Fibroblast of gingiva (primary cell): ENCODE results near the gene ELFN1.

ENCODE experiments used
- DNase-seq: peaks from one replicate; pipeline ENCODE4 v3.0.0-alpha.2; 2011; ENCODE audit warnings: low read depth

The ELFN1 gene

DNA sequence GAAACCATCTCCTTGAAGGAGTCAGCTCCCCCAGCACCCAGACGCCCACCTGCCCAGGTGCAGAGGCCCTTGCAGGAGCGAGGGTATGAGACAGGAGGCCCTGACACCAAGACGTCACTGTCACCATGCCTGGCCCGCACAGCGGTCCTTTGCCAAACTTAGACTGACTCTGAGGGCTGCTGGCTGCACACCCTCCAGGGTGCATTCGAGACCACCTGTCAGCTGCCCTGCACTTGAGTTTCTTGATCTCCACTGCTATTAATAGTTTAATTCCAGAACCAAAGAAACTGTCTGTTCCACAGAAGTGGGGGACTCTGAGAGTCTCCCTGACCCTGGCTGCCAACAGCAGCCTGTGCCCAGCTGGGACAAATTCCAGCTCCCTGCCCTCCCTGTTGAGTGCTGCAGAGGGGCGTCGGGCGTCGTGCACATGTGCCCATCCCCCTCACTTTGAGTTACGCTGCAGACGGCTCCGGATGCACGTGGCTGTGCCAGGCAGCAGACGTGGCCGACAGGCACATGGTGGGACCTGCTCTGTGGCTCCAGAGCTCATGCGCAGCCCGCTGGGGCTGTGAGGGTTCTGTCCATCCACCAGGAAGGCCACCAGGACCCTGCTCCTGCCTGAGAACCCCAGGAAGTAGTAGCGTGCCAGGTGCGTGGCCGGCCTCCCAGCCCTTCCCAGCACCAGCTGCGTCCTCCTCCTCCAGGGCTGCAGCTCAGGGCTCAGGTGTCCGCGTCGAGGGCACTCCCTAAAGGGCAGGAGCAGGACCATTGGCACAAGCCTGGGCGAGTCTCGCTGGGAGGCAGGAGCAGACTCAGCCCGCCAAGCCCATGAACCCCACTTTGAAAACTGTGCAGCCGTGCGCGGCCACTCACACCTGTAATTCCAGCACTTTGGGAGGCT, 24.8 kb downstream of the ELFN1 start:
- no peak for DNase-seq

DNA sequence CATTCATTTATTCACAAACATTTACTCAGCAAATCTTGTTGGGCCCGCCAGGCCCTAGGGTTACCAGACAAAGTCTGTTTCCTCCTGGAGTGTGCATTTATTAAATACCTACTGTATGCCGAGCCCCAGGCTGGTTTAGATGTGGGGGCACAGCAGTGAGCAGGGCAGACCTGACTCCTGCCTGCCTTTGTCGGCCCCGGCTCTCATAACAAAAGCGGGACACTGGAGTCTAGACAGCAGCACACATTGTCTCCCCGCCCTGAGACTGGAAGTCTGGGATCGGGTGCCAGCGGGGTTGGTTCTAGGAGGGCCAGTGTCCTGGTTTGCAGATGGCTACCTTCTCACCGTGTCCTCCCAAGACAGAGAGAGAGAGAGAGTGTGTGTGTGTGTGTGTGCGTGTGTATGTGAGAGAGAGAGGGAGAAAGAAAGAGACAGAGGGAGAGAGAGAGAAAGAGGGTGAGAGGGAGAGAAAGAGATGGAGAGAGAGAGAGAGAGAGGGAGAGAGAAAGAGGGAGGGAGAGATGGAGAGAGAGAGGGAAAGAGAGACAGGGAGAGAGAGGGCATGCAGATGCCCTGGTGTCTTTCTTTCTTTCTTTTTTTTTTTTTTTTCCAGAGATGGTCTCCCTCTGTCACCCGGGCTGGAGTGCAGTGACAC, 25.9 kb downstream of the ELFN1 start:
- DNase-seq, result no peak

DNA sequence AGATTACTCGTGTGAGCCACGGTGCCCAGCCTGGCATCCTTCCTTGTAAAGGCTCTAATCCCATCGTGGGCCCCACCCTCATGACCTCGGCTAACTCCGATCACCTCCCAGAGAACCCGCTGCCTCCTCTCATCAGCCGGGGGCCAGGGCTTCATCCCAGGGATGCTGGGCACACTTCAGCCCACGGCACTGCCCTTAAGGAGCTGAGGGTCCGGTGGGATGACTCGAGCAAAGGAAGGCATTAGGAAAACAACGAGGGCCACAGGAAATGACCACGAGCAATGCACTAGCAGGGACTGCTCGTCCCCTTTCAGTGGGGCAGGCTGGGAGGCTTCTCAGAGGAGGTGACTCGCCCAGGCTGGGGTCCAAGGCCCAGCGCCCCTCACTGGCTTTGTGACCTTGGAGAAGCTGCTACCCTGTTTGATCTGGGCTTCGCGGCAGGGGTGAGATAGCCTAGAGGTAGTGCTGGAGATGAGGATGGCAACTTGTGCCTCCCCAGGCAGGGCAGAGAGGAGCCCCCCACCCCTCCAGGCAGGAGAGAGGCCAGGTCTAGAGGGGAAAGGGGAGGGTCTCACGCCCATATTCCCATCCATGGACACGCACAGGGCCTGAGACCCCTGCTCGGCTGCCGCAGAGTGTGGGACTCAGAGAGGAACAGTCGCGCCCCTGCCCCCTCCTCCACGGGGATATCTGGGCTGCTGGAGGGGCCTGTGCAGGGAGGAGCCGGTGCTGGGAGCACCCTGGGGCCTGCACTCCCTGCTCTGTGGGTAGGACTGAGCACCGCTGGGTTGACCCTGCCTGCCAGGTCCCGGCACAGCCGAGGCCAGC, 26.8 kb downstream of the ELFN1 start:
- DNase-seq, result no peak

DNA sequence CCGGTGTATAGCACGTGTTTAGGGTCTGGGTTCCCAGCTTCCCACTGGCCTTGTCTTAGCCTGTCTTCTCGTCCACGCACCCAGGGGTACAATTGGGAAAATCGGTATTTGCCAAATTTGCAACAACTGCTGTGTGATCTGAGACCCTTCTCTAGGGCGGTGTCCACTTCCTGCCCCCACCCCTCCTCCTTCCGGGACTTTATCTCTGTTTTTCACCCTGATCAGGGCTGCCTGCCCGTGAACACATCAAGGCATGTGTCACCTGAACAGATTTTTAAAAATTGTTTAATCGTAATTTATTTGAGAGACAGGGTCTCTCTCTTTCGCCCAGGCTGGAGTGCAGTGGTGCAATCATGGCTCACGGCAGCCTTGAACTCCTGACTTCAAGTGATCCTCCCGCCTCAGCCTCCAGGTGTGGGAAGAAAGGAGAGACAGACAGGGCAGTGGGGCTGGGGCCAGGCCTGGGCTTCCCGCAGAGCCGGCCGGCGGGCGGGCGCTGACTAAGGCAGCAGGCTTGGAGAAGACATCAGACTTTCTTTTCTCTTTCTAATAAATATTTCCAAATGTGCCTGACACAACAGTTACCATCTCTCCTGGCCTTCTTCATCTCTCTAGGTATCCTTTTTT, 27.5 kb downstream of the ELFN1 start:
- DNase-seq, result no peak

DNA sequence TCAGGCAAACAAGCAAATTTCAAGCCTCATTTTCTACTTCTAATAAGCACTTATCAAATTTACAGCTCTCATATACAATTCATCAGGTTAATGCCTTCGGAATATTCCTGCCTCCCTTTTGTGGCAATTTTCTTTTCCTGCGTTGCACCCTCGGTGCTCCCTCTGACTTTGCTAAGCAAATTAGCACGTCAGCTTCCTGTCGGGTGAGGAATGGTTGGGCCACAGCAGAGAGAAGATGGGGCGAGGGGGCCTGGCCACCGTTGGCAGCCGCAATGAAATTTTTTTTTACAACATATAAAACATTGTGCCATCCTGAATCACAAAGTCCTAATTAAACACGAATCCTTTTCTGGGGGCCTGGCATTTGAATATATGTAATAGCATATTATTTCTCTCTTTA, 28.1 kb downstream of the ELFN1 start:
- DNase-seq, result no peak

DNA sequence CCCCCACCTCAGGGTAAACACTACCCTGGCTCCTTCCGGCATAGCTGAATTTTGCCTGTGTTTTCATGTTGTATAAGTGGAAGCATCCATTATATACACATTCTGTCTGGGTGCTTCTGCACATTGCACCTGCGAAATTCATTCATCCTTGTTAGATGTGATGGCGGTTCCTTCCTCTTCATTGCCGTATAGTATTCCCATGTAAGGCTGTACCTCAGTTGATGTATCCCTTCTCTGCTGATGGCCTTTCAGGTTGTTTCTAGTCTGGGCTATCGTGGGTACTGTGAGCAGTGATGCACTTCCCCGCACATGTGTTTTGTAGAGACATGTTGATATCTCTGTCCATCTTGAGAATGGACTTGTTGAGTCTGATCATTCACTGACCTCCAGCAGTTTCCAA, 28.9 kb downstream of the ELFN1 start:
- no peak for DNase-seq

DNA sequence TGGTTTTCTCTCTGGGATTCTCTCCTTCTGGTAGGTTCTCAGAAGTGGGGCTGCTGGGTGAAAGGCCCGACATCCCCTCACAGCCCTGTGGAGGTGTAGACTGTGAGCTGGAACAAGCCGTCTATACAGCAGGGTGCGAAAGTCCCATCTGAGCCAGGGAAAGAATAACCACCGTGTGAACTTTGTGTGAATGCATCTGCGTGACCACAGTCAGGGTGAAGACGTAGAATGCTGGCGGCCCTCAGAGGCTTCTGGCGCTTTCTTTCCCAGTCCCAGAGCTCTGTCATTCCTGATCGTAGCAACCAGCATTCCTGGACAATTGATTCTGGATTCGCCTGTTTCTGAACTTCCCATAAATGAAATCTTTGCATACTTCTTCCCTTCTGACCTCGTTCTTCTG, 30.0 kb downstream of the ELFN1 start:
- DNase-seq, result no peak

DNA sequence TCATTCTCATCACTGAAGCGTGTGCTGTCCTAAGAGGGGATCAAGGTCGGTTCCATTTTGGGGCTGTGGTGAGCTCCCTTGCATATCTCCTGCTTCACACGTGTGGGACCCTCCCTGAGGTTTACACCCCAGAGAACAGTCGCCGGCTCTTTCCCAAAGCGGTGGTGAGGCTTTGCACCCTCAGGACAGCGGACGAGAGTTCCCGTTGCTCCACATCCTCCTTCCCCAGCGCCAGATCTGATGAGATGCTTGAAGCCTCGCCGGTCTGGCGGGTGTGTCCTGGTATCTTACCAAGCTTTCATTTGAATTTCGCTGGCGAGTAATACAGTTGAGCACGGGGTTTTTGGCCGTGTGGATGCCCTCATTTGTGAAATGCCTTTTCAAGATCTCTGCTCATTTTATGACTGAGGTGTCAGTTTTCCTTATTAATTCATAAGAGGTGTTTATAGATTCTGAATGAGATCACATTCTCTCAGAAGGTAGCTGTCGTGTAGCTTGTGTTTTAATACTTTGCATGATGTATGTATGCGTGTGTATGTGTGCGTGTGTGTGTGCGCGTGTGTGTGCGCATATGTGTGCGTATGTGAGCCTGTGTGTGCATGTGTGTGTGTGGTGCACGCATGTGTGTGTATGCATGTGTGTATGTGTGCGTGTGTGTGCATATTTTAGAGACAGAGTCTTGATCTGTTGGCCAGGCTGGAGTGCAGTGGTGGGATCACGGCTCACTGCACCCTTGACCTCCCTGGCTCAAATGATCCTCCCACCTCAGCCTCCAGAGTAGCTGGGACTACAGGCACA, 30.7 kb downstream of the ELFN1 start:
- no peak for DNase-seq

DNA sequence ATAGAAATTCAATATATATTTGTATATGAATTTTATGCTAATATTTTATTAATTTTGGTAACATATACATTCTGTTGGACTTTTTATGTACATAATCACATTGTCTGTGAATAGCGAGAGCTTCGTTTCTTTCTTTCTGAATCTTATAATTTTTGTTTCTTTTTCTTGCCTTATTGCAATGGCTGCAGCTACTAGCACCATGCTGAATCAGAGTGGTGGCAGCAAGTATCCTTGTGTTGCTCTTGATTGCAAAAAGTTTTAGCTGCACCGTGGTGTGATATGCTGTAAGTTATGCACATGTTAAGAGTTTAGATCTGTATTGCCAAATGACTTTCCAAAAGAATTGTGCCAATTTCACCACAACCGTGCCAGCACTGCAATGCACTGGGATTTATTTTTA, 32.6 kb downstream of the ELFN1 start:
- DNase-seq, result no peak

DNA sequence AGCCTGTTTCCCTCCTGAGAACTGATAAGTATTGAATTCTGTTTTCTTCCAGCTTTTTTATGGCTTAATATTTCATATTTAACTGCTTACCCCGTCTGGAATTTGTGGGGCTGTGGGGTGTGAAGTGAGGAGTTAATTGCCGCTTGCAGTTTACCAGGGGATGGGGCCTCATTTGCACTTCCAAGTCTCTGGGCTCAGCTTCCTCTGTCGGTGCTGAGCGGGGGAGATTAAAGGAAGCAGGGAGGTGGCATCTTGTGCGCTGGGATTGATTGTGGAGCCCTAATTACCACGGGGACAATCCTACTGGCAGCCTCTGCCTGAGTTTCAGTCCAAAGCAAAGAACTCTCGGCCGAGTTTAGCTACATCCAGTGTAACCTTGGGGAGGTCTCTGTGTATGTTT, 33.4 kb downstream of the ELFN1 start:
- no peak for DNase-seq

DNA sequence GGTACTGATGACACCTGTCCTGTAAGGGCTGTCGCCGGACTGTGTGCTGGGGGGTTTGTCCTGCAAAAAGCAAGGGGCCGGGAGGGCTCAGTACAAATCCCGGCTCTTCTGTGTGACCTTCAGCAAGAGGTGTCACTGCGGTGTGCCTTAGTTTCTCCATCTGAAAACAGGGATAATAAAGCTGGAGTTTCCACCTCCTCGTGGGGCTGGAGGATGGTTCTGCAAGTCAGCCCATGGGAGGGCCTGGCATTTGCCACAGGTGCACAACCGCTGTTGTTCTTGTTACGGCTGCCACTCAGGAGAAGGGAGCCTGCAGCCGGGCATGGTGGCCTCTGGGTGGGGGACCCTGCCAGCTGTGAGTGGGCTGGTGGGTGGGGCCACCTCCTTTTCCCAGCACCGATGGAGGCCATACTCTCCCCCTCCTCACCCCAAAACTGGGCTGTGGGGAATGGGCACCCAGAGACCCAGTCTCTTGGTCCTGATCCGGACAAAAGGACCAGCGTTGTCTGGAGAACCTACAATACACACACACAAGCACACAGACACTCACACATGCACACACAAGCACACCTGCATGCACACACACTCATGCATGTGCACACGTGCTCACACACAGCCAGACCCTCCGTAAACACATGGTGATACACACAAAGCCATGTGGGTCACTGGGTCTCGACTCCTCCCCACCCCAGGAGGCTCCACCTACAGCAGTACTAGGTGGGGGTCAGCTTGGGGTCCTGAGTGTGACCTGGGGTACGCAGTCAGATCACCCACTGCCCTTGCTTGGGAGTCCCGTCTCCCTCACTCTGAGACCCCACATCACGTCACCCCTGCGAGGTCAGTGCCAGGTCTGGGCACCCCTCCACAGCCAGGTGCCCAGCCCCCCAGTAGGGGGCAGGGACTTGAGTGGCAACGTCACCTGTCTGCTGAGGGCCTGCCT, 34.1 kb downstream of the ELFN1 start:
- no peak for DNase-seq

DNA sequence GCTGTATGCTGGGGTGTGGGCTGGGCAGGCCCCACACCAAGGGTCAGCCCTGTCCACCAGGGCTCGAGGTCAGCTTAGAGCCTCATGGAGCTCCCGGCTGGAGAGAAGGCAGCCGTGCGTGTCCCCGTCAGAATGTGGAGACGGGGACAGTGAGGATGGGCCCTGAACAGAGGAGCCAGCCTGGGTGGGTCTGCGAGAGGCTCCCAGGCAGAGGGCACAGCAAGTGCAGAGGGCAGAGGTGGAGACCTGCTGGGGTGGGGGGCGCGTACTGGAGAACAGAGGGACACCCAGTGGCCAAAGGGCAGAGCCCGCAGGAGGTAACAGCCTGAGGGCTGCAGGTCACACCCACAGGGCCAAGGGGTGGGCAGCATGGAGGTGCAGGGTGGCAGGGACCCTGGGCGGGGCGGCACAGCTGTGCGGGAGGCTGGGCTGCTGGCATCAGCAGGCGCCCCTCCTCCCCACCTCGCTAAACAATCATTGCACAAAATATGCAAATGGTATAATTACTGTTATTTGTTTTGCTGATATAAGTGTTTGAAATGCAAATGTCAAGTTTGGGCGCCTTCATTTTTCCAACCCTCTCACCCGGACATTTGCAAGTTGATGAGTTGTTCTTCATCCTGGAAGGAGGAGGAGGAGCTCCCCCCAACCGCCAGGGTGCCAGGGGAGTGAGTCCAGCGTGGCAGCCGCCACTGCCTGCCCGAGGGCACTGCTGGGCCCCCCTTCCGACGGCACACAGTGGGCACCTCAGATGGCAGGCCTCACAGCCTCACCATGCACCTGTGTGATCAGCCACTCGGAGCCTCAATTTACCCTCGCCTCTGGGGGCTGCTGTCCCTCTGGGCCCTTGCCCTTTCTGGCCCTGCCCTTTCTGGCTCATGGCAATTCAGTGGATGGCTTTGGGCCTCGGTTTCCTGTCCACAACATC, 35.0 kb downstream of the ELFN1 start:
- DNase-seq, result no peak

DNA sequence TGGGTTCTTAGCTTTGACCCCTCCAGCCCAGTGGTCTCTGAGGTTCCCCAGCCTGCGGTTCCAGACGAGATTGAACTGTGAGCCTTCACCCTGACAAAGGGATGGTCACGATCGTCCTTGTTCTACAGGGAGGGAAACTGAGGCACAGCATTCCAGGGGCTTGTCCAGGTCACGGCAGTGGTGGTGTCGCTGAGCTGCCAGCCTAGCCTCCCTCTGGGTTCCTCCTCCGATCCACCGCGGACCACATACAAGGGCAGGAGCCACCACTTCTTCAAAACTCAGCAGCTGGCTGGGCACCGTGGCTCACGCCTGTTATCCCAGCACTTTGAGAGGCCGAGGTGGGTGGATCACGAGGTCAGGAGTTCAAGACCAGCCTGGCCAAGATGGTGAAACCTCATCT, 35.8 kb downstream of the ELFN1 start:
- DNase-seq, result no peak

DNA sequence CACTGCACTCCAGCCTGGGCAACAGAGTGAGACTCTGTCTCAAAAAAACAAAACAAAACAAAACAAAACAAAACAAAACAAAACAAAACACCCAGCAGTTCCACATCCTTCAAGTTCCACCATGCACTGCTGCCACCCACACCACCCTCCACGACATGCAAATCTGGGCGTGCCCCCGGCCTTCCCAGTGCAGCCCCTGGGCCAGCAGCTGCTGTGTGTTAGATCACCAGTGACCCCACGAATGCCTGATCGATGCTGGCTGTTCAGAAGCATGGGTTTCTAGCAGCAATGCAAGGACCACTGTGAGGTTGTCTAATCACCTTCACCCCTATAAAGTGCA, 36.3 kb downstream of the ELFN1 start:
- no peak for DNase-seq

DNA sequence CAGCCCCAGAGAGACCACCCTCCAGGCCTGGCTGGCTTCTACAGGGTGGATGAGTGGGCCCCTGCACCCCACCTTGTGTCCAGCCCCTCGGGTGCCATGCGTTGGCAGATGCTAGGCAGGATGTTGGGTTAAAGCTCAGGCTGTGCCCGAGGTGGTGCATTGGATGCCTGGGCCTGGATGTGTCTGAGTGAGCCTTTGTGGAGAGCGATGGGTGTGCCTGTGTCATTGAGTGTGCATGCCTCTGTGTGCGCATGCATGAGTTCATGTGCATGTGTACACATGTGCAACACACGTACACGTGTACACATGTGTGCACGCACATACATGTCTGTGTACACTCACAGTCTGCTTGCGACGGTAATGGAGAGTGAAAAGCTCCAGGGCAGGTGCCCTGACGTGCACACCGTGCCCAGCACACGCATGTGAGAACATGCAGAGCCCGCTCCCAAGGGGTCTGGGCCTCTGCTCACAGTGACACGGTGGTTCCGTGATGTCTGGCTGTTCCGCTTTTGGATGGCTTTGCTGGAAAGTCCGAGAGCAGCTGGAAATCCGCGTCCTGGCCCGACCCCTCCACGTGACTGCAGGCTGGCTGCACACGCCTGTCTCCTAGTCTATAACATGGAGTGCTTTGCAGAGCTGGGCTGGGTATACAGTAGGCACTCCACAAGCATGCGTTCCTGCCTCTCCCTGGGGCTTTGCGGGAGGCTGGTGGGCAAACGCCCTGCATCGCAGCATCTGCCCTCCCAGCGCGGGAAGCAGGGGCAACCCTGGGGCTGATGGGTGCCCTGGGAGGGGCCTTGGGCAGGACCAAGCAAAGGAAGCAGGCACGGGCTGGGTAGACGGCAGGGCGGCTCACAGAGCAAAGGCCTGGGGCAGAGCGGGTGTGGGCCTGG, 36.9 kb downstream of the ELFN1 start:
- DNase-seq, result no peak

DNA sequence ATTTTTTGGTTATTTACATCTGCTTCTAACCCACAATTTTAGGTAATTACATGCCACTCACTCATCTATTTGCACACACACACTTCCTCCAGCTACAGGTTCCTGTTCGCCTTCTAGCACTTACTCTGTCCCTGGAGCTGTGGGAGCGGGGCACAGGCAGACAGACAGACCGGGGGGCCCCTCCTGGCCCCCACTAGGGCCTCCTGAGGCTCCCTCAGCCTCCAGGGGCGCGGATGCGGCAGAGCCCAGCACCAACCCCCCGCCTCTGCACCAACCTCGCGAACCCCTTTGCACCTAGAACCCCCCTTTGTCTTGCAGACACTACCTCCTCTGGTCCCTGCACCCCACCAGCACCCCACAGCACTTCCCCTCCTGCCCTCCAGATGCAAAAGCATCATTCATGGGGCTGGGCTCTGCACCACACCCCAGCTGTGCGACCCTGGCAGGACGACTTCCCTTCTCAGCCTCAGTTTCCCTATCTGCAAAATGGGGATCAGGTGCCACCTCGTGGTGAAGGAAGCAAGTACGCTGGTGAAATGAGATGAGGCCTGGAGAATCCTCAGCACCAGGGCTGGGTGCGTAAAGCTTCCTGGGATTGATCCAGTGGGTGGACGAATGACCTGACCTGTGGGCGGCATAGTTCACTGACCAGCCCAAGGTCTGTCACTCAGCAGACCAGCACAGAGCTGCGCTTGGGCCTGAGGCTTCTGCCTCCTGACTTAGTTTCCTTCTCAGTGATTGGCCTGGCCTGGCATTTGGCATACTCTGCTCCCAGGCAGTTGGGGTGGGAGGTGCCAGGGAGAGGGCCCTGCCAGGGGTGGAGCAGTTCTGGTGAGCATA, 37.9 kb downstream of the ELFN1 start:
- no peak for DNase-seq

DNA sequence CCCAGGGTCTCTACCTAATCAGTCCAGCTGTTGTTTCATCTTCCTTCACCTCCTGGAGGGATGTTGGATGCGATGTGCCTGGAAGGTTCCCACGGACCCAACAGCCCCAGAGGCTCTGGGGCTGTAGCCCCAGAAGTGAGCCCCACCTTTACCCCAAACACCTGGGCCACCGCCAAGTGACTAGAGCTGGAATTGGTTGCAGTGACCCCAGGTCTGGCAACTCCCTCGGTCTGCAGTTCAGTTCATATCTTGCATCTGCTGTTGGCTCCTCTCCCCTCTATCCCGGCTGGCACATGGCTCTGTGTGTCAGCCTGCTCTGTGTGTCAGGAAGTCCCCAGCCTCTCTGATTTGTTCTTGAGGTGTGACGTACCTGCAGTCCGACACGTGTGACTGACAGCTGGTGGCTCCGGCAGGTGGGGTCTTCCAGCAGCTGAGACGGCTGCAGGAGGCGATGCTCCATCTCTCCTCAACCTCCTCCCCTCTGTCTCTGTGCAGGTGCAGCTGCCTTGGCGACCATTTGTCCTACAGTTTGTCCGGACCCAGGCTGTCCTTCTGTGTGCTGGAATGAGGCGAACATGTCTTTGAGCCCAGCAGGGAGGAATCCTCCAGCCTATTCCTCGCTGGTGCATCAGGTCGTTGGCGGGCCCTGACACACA, 38.6 kb downstream of the ELFN1 start:
- no peak for DNase-seq
